B cell (primary cell): ENCODE measurements around the gene EXTL1. TPM values are rescaled to one million over a fixed set of nuclear protein-coding genes. Genes with fewer than 3 reads are reported as not detected.
"Not testable (repeated sequence)": the region's sequence is repeated elsewhere in the genome, so short reads cannot be mapped to it uniquely, and the experiment has no call there.

Experiments
- ATAC-seq: fragments of 200-7000 bp; cut with Tn5 transposase; one replicate; pipeline ENCODE4 v1.10.0; 2021; ENCODE audit warnings: low read depth, mild to moderate bottlenecking, moderate number of reproducible peaks, moderate library complexity
- CTCF ChIA-PET: fragments of 350-600 bp; sonication (Branson Sonifier 250); formaldehyde crosslinking; loops from one replicate; lab custom pipeline; 2021; ENCODE audit warnings: antibody characterized with exemption, inconsistent platforms; lab: Charles Lee
- POLR2A ChIA-PET: fragments of 350-600 bp; sonication (Branson Sonifier 250); formaldehyde crosslinking; loops from one replicate; lab custom pipeline; 2021; ENCODE audit warnings: antibody characterized with exemption; lab: Charles Lee
- DNase-seq: peaks from one replicate; pipeline ENCODE4 v3.0.0; 2013
- H2AFZ ChIP-seq: 2 replicates; pipeline ENCODE4 v1.6.1; 2012; ENCODE audit warnings: mild to moderate bottlenecking, low read depth, low read length; ENCODE audit not compliant: insufficient read depth, poor library complexity, severe bottlenecking
- H3K27ac ChIP-seq, 2 donors: 1 replicate in 1 of 2; 2 replicates in 1 of 2; pipeline ENCODE4 v1.5.1; 2012 to 2013; ENCODE audit warnings: low read length in 2 of 2, mild to moderate bottlenecking in 2 of 2, moderate library complexity in 1 of 2
- H3K27me3 ChIP-seq, 4 experiments: fragments of 200-600 bp in 1 of 4; sonication (generic) in 1 of 4; replicated peaks in 1 of 4; 1 replicate in 2 of 4; 2 replicates in 2 of 4; pipeline versions ENCODE4 v1.6.1 to v1.7.0; 2013 to 2016; ENCODE audit warnings: low read length in 3 of 4, mild to moderate bottlenecking in 2 of 4, mixed read lengths in 1 of 4, moderate library complexity in 1 of 4; ENCODE audit not compliant: insufficient read depth in 4 of 4, control insufficient read depth in 3 of 4; ENCODE audit errors: control extremely low read depth in 1 of 4
- H3K36me3 ChIP-seq, 2 experiments: replicated peaks in 1 of 2; 1 replicate in 1 of 2; 2 replicates in 1 of 2; pipeline versions ENCODE4 v1.6.1 to v1.7.1; 2013; ENCODE audit warnings: low read length in 1 of 2; ENCODE audit not compliant: insufficient read depth in 2 of 2, control insufficient read depth in 1 of 2; ENCODE audit errors: control extremely low read depth in 1 of 2, extremely low read depth in 1 of 2
- H3K4me1 ChIP-seq, 2 donors: fragments of 200-600 bp in 1 of 2; sonication (generic) in 1 of 2; 1 replicate in 1 of 2; 2 replicates in 1 of 2; pipeline versions ENCODE4 v1.5.1 to v1.6.1; 2013 to 2017; ENCODE audit warnings: low read length in 2 of 2; ENCODE audit not compliant: control insufficient read depth in 2 of 2, insufficient read depth in 2 of 2
- H3K4me2 ChIP-seq: replicated peaks from 2 replicates; pipeline ENCODE3; 2012; ENCODE audit warnings: mild to moderate bottlenecking, low read depth, low read length; ENCODE audit not compliant: poor library complexity, severe bottlenecking
- H3K4me3 ChIP-seq, 5 experiments: fragments of 200-600 bp in 1 of 5; sonication (generic) in 1 of 5; 1 replicate in 3 of 5; 2 replicates in 2 of 5; pipeline versions ENCODE4 v1.5.1 to v1.7.0; 2011 to 2016; ENCODE audit warnings: low read length in 4 of 5, mild to moderate bottlenecking in 4 of 5, low read depth in 2 of 5, control low read depth in 1 of 5, moderate library complexity in 1 of 5; ENCODE audit not compliant: insufficient read depth in 1 of 5; ENCODE audit errors: control extremely low read depth in 1 of 5, extremely low read depth in 1 of 5
- H3K79me2 ChIP-seq: fragments of 200-600 bp; sonication (generic); one replicate; pipeline ENCODE4 v1.6.0; 2016; ENCODE audit warnings: low read length; ENCODE audit not compliant: control insufficient read depth, insufficient read depth
- H3K9ac ChIP-seq: fragments of 200-600 bp; sonication (generic); 2 replicates; pipeline ENCODE4 v1.6.1; 2017; ENCODE audit warnings: mild to moderate bottlenecking, low read length, moderate library complexity
- H3K9me3 ChIP-seq, 3 donors: one replicate each; pipeline versions ENCODE4 v1.6.1 to v1.7.1; 2013; ENCODE audit warnings: low read length in 2 of 3; ENCODE audit not compliant: control insufficient read depth in 2 of 3, insufficient read depth in 1 of 3; ENCODE audit errors: control extremely low read depth in 1 of 3
- H4K20me1 ChIP-seq: 2 replicates; pipeline ENCODE4 v1.6.0; 2012; ENCODE audit warnings: mild to moderate bottlenecking, low read length; ENCODE audit not compliant: insufficient read depth, control insufficient read depth, poor library complexity, severe bottlenecking
- H3K27ac Mint-ChIP-seq: one replicate; pipeline ENCODE4 v1.8.0; 2021; ENCODE audit warnings: mixed read lengths
- H3K27me3 Mint-ChIP-seq: one replicate; pipeline ENCODE4 v1.8.0; 2021; ENCODE audit warnings: mixed read lengths
- H3K4me1 Mint-ChIP-seq: one replicate; pipeline ENCODE4 v1.8.0; 2021; ENCODE audit warnings: mixed read lengths
- H3K4me3 Mint-ChIP-seq: one replicate; pipeline ENCODE4 v1.8.0; 2021; ENCODE audit warnings: mixed read lengths
- H3K9me3 Mint-ChIP-seq: one replicate; pipeline ENCODE4 v1.8.0; 2022; ENCODE audit warnings: mixed read lengths; ENCODE audit not compliant: insufficient read depth
- CTCF ChIP-seq: fragments of 200-600 bp; IDR thresholded peaks from one replicate; pipeline ENCODE4 v1.8.0; 2022; ENCODE audit warnings: antibody characterized with exemption, mild to moderate bottlenecking
- EZH2 ChIP-seq: IDR thresholded peaks from 2 replicates; pipeline ENCODE4 v1.6.1; 2012; ENCODE audit warnings: borderline replicate concordance, low read depth, mild to moderate bottlenecking, moderate library complexity, low read length; ENCODE audit not compliant: insufficient read depth, poor library complexity, severe bottlenecking
- WGBS: methylation state at CpG from one replicate; pipeline ENCODE4 v1.1.5; 2013; ENCODE audit warnings: missing lambda C conversion rate; ENCODE audit not compliant: insufficient coverage; 5-methylcytosine and 5-hydroxymethylcytosine counted together
- intact Hi-C: fragments of 100-400 bp; cut with micrococcal nuclease; formaldehyde crosslinking; loops from one replicate; pipeline ENCODE4 v1.10.0; 2022
- polyA plus RNA-seq: library from polyadenylated mRNA; depleted of rRNA; stranded (reverse); fragments of >200 nt; gene quantifications from 2 replicates; pipeline ENCODE4 v1.2.3, GENCODE V29; 2012
- total RNA-seq, 2 donors: library from RNA; stranded (reverse); fragments of 120-200 nt in 1 of 2; gene quantifications; 1 replicate in 1 of 2; 2 replicates in 1 of 2; pipeline versions ENCODE4 v1.2.3 to v1.2.4, GENCODE V29; 2013 to 2022

The EXTL1 gene
- total and polyA plus RNA-seq, 2 donors (not counting 1 experiment from before 2014, with no cell fraction given), result 0.12 TPM; not detected in 1

GRCh38 chr1:25985171-25985570, 36.4 kb upstream of the EXTL1 start:
- ATAC-seq (no peak), DNase-seq (no peak)
- Histone ChIP-seq H3K9ac (no peak overlapping the region), H3K36me3 (peaks cover 7 to 47% of the 10 kb centered on the region in 2 experiments), H3K27me3 (no peaks in the 10 kb centered on the region), H3K9me3 (no peaks in the 10 kb centered on the region), H2AFZ (no peak overlapping the region), H3K27ac (no peak overlapping the region), H3K4me3 (no peak overlapping the region), H3K4me1 (peaks cover 0 to under 1% of the 10 kb centered on the region in 2 donors), H3K4me2 (no peak overlapping the region), H4K20me1 (no peaks in the 10 kb centered on the region), H3K79me2 (peaks cover 14% of the 10 kb centered on the region)
- Mint-ChIP-seq H3K27me3 (no peaks in the 10 kb centered on the region), H3K4me1 (peaks cover 2% of the 10 kb centered on the region), H3K4me3 (no peak overlapping the region), H3K27ac (no peak overlapping the region), H3K9me3 (no peaks in the 10 kb centered on the region)
- CTCF ChIA-PET, result no interaction called here
- POLR2A ChIA-PET, result no interaction called here
- intact Hi-C loops, result no loop called here
- no peak for TF ChIP-seq EZH2
- TF ChIP-seq CTCF, result no peak
- no CpG with 5 or more reads among the region's 1 CpG for WGBS

GRCh38 chr1:25985670-25986069, 35.9 kb upstream of the EXTL1 start:
- TF ChIP-seq EZH2 (no peak), CTCF (no peak)
- DNase-seq (no peak), ATAC-seq (no peak)
- Histone ChIP-seq H3K36me3 (peaks cover 7 to 47% of the 10 kb centered on the region in 2 experiments), H3K4me1 (peaks cover 4 to 5% of the 10 kb centered on the region in 2 donors), H3K79me2 (peaks cover 14% of the 10 kb centered on the region), H2AFZ (no peak overlapping the region), H3K9ac (no peak overlapping the region), H4K20me1 (no peaks in the 10 kb centered on the region), H3K9me3 (no peaks in the 10 kb centered on the region), H3K27ac (no peak overlapping the region), H3K4me2 (no peak overlapping the region), H3K4me3 (no peak overlapping the region), H3K27me3 (no peaks in the 10 kb centered on the region)
- Mint-ChIP-seq H3K27me3 (no peaks in the 10 kb centered on the region), H3K9me3 (no peaks in the 10 kb centered on the region), H3K4me1 (peaks cover 5% of the 10 kb centered on the region), H3K4me3 (no peak overlapping the region), H3K27ac (no peak overlapping the region)
- intact Hi-C loops, result no loop called here
- ChIA-PET CTCF (no interaction called here), POLR2A (no interaction called here)
- 100% methylated on average over 2 of the region's 3 CpGs for WGBS

DNA sequence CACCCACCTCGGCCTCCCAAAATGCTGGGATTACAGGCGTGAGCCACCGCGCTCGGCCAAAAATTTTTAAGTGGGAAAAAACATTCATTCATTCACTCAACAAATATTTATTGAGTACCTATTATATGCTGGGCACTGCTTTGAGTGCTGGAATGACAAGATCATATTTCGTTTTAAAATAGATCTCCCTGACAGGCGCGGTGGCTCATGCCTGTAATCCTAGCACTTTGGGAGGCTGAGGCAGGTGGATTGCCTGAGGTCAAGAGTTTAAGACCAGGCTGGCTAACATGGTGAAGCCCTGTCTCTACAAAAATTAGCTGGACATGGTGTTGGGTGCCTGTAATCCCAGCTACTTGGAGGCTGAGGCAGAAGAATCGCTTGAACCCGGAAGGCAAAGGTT, 34.8 kb upstream of the EXTL1 start:
- Histone ChIP-seq H3K36me3 (peaks cover 7 to 39% of the 10 kb centered on the region in 2 experiments), H3K79me2 (peaks cover 14% of the 10 kb centered on the region), H3K4me1 (peaks cover 8 to 11% of the 10 kb centered on the region in 2 donors)
- H3K4me3 ChIP-seq, H3K9me3 ChIP-seq, intact Hi-C loops, H2AFZ ChIP-seq, POLR2A ChIA-PET, CTCF ChIA-PET, H3K9me3 Mint-ChIP-seq, H4K20me1 ChIP-seq, H3K27ac Mint-ChIP-seq, H3K27ac ChIP-seq, H3K27me3 ChIP-seq, ATAC-seq, H3K4me2 ChIP-seq, H3K4me1 Mint-ChIP-seq, H3K27me3 Mint-ChIP-seq, DNase-seq, H3K9ac ChIP-seq, H3K4me3 Mint-ChIP-seq: not testable (repeated sequence)
- 100% methylated on average over 3 of the region's 10 CpGs for WGBS
